GM18498 (cell line): ENCODE data around the gene ADAMTSL3.
A peak's percentile ranks its signal among the peaks of the same experiment; 100 is the strongest.

Experiments
- ATAC-seq: cut with Tn5 transposase; IDR thresholded peaks from one replicate; pipeline ENCODE4 v1.9.1; 2021; ENCODE audit warnings: mild to moderate bottlenecking, moderate library complexity; ENCODE audit not compliant: unreplicated experiment

ADAMTSL3 gene

GRCh38 chr15:83912343-83912742, 258.4 kb downstream of the ADAMTSL3 start:
- no peak for ATAC-seq

GRCh38 chr15:83913034-83913632, 259.2 kb downstream of the ADAMTSL3 start:
- no peak for ATAC-seq

DNA sequence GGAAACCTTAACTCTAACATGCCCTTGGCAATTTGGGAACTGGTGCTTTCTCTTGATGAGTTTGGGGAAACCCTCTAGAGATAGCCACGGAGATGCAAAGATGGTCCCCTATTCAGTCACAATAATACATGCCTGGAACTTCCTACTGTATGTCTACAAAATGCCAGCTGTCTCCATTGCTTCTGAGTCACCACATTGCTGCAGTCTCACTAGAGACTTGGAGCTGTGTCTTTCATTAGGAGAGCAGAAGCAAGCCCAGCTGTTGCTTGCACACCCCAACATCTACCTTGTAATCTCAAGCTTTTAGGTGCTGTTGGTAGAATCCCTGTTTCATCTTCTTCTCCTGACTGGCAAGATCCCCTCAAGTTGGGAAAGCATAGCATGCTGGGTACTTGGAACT, 261.0 kb downstream of the ADAMTSL3 start:
- no peak for ATAC-seq

- ATAC-seq: no peak
These were observed 263.5 kb downstream of the ADAMTSL3 start for GRCh38 chr15:83917432-83917831.

- ATAC-seq: no peak
These were observed 264.1 kb downstream of the ADAMTSL3 start for GRCh38 chr15:83918011-83918410.

DNA sequence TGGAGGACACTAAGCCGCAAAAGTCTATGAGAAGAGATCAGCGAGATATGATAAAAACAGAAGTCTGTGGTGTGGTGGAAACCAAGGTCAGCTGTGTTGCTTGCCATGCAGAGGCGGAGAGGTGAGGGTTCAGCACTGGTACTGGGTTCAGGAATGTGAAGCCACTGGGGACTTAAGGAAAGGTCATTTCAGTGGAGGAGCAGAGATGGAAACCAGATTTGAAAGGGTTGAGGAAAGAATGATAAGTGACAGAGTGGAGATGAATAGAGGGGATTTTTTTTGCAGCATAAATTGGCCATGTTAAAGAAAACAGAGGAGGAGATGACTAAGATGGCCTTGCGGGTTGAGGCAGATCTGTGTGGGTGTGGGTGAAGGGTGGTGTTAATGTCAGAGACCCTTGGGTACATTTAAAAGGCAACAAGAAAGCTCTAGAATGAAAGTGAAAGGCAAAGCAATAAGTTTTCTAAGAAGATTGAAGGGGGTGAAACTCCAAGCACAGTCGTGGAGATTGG, 265.5 kb downstream of the ADAMTSL3 start:
- ATAC-seq: peak; percentile 64

GRCh38 chr15:83919978-83920510, 266.1 kb downstream of the ADAMTSL3 start:
- peak; percentile 7 for ATAC-seq

- ATAC-seq: no peak
These were observed 268.8 kb downstream of the ADAMTSL3 start for GRCh38 chr15:83922649-83923294.

DNA sequence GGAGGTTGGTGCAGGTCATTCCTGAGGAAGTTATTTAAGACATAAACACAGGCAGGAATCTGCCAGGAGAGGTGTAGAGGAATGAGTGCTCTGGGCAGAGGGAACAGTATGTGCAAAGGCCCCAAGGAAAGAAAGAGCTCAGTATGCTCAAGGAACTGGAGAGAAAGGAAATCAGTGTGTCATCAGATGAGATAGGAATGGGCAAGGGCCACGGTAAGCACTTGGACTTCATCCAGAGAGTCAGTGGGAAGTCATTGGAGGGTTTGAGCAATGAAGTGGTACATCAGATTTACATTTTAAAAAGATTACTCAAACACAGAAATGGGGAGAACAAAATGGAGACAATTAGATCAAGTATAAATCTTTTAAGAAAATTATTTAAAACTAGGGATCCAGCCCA, 272.2 kb downstream of the ADAMTSL3 start:
- ATAC-seq: no peak

- peak; percentile 43 for ATAC-seq
These were observed 273.9 kb downstream of the ADAMTSL3 start for GRCh38 chr15:83927704-83928391.

DNA sequence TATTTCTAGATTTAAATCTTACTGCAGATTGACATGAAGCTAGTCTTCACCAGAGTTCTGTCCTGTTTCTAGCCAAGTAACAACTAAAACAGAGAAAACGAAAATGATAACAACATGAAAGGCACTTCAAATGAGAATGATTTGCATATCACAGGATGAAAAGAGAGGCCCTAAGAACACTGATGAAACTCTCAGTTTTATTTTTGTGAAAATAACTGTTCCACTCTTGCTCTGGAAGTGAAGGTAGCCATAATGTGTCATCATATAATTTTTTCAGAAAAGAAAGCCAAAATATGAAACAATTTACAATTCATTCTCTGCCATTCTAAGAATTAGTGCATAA, 274.4 kb downstream of the ADAMTSL3 start:
- peak; percentile 84 for ATAC-seq

DNA sequence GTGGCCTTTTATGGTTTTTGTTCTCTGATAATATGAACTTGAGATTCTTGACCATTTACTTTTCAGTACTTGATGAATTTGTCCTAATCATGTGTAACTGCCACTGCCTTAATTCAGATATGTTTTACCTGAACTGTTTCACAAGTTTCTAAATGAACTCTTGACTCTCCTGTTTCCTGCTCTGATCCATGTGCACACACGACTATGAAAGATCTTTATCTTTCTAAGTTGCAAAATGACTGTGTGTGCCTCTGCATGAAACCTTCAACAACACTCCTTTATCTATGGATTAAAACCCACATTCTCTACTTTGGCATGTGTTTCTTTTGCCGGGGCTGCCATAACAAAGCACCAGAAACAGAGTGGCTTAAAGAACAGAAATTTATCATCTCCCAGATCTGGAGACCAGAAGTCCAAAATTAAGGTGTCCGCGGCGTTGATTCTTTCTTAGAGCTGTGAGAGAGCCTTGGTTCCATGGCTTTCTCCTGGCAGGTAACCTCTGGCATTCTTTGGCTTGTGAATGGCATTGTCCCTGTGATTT, 275.0 kb downstream of the ADAMTSL3 start:
- ATAC-seq: peak; percentile 39

- no peak for ATAC-seq
These were observed 275.7 kb downstream of the ADAMTSL3 start for GRCh38 chr15:83929619-83930018.

DNA sequence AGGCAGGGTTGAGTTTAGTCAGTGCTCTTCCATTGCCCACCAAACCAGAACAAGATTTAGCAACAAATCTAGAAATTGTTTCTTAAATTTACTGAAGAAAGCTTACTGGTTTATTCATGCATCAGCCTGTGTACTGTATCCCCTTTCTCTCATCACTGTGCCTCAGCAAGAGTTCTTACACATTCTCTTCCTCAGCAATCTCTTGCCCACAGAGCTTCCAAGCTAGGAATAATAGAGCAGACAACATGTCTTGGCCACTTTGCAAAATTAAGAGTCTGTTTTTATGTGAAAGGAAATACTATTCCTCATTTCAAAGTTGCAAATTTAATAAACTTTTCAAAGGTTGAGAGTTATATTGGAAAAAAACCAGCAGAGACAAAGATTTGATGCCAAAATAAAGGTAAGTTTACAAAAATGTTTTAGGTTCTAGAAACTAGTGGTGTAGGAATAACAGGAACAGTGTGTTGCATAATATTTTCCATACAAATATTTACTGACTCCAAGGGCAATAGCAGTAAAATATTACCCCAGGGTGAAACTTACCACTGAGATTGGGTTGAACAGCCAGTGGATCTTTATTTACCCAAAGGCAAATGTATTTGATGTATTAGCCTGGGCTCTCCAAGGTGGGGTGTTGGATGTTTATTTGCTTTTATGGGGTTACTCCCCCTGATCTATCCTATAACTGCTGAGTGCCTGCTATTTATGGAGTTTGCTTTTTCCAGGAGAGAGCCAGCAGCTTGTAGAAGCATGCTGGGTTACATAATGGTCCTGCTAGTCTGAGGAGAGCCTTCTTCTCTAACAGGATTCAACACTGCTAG, 276.7 kb downstream of the ADAMTSL3 start:
- no peak for ATAC-seq

- ATAC-seq: no peak
These were observed 281.9 kb downstream of the ADAMTSL3 start for GRCh38 chr15:83935774-83936173.

DNA sequence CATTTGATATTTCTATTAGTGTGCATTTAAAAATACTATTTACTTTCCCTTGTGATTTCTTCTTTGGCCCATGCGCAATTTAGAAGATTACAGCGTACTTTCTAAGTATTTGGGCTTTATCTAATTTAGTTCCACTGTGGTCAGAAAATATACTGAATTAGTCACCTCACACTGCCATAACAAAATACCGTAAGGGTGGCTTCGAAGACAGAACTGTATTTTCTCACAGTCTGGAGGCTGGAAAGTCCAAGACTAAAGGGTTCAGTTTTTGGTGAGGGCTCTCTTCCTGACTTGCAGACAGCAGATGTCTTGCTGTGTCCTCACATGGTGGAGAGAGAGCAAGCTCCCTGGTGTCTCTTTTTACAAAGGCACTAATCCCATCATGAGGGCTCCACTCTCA, 286.2 kb downstream of the ADAMTSL3 start:
- ATAC-seq: no peak

DNA sequence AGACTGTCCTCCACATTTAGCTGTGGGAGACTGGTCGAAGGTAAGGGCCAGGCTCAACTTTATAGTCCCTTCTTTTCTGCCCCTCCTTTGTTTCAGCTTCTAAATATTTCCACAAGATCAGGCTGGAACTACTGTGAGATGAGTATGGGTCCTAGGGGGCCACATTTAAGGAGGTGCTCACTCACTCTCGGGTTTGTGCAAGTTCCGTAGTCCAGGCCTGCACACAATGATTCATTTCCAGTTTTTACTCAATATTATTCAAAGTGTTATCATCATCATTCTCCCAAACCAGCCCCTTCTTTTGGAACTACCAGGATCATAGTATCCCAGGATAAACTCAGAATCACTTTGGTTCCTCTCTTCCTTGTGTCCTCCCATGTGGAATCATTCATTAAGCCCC, 289.1 kb downstream of the ADAMTSL3 start:
- ATAC-seq: no peak

DNA sequence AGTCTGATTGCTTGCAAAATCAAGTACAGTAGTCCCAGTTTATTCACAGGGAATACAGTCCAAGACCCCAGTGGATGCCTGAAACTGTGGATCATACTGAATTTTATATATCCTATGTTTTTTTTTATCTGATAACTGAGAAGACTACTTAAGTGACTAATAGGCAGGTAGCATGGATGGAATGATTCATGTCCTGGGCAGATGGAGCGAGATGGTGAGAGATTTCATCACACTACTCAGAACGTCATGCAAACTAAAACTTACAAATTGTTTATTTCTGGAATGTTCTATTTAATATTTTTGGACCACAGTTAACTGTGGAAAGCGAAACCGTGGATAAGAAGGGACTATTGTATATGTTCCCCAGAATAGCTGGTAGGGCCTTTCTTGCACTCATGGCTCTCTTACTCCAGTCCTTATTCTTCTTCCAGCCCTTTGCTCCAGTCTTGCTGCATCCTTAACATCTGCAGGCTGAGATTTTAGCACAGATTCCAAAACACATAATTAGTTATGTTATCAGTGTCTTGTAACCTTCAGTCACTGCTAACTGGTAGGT, 290.0 kb downstream of the ADAMTSL3 start:
- no peak for ATAC-seq

DNA sequence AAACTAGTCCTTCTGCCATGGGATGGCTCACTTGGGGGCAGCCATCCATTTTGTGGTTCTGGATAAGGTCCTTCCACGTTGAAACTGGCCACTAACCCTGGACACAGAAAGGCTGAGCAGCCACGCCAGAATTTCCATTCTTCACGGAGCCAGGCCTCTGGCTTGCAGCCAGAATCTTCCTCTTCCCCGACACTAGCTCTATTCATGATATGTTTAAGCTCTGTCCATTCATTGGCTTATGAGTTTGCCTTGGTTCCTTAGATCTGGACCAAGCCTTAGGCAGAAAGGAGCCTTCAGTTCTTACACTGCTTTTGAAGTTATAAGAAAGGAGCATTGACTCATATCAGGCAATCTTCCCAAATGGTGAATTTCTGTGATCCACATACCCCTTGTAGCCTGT, 293.2 kb downstream of the ADAMTSL3 start:
- no peak for ATAC-seq

DNA sequence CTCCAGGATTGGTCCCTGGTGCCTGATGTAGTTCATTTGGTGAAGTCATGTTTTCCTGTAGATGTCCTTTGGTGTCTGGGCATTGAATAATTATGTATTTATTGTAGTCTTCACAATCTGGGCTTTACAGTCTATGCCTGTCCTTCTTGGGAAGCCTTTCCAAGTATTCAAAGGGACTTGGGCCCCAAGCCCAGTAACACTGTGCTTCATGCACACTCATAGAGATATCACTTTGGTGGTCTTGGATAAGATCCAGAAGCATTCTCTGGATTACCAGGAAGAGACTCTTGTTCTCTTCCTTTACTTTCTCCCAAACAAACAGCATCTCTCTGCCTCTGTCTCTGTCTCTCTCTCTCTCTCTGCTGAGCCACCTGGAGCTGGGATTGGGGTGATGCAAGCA, 300.6 kb downstream of the ADAMTSL3 start:
- no peak for ATAC-seq
